Liver (tissue), 9 donors: ENCODE results near the gene ADCK1. TPM values are rescaled to one million over a fixed set of nuclear protein-coding genes. Genes with fewer than 3 reads are reported as not detected.

Source experiments
- DNase-seq: peaks from one replicate; pipeline ENCODE4 v3.0.0-alpha.2; 2017; ENCODE audit warnings: low spot score
- H3K27ac ChIP-seq, 2 donors: one replicate each; pipeline ENCODE4 v1.7.0; 2013; ENCODE audit warnings: inconsistent platforms in 2 of 2, low read length in 2 of 2, control low read depth in 1 of 2, low read depth in 1 of 2, mild to moderate bottlenecking in 1 of 2
- H3K27me3 ChIP-seq, 4 donors: one replicate each; pipeline versions ENCODE4 v1.6.1 to v1.7.0; 2013; ENCODE audit warnings: low read length in 3 of 4, inconsistent platforms in 1 of 4, mild to moderate bottlenecking in 1 of 4, moderate library complexity in 1 of 4; ENCODE audit not compliant: control insufficient read depth in 4 of 4, insufficient read depth in 4 of 4
- H3K36me3 ChIP-seq, 4 donors: one replicate each; pipeline versions ENCODE4 v1.6.1 to v1.7.0; 2013; ENCODE audit warnings: low read length in 3 of 4, mild to moderate bottlenecking in 3 of 4, low read depth in 1 of 4, moderate library complexity in 1 of 4; ENCODE audit not compliant: control insufficient read depth in 4 of 4, insufficient read depth in 3 of 4
- H3K4me1 ChIP-seq, 4 donors: one replicate each; pipeline versions ENCODE4 v1.6.1 to v1.7.0; 2013; ENCODE audit warnings: low read length in 3 of 4, mild to moderate bottlenecking in 3 of 4, moderate library complexity in 1 of 4; ENCODE audit not compliant: control insufficient read depth in 4 of 4, insufficient read depth in 4 of 4
- H3K4me3 ChIP-seq, 3 donors: one replicate each; pipeline versions ENCODE4 v1.6.1 to v1.7.0; 2013; ENCODE audit warnings: low read length in 3 of 3, control low read depth in 1 of 3, low read depth in 1 of 3, mild to moderate bottlenecking in 1 of 3
- H3K9ac ChIP-seq, 2 donors: one replicate each; pipeline ENCODE4 v1.7.0; 2013; ENCODE audit warnings: low read length in 2 of 2, mild to moderate bottlenecking in 2 of 2, moderate library complexity in 2 of 2, control low read depth in 1 of 2, low read depth in 1 of 2
- H3K9me3 ChIP-seq, 4 donors: one replicate each; pipeline versions ENCODE4 v1.6.1 to v1.7.0; 2013; ENCODE audit warnings: low read length in 3 of 4; ENCODE audit not compliant: control insufficient read depth in 4 of 4
- ATF3 ChIP-seq: IDR thresholded peaks from 2 replicates; pipeline ENCODE4 v1.6.1; 2016; ENCODE audit warnings: antibody characterized with exemption
- CTCF ChIP-seq: fragments of 150-350 bp; IDR thresholded peaks from 2 replicates; pipeline ENCODE4 v1.5.1; 2017; ENCODE audit warnings: improper control_type of control experiment, low read depth, low read length; ENCODE audit not compliant: missing input control
- EGR1 ChIP-seq, 2 donors: IDR thresholded peaks; 2 replicates each; pipeline ENCODE4 v1.6.1; 2016 to 2018; ENCODE audit warnings: antibody characterized with exemption in 2 of 2, low read depth in 2 of 2
- FOXA1 ChIP-seq: IDR thresholded peaks from 2 replicates; pipeline ENCODE4 v1.6.1; 2016; ENCODE audit warnings: antibody characterized with exemption
- FOXA2 ChIP-seq: IDR thresholded peaks from 2 replicates; pipeline ENCODE4 v1.6.1; 2016; ENCODE audit warnings: antibody characterized with exemption
- GABPA ChIP-seq, 2 donors: IDR thresholded peaks in 1 of 2; conservative IDR thresholded peaks in 1 of 2; 2 replicates each; pipeline ENCODE4 v1.6.1; 2016; ENCODE audit warnings: antibody characterized with exemption in 2 of 2, mild to moderate bottlenecking in 1 of 2, moderate library complexity in 1 of 2
- JUND ChIP-seq, 2 donors: IDR thresholded peaks; 2 replicates each; pipeline ENCODE4 v1.6.1; 2016; ENCODE audit warnings: antibody characterized with exemption in 2 of 2
- MAX ChIP-seq: IDR thresholded peaks from 2 replicates; pipeline ENCODE4 v1.6.1; 2016; ENCODE audit warnings: antibody characterized with exemption
- NR2F2 ChIP-seq: IDR thresholded peaks from 2 replicates; pipeline ENCODE4 v1.6.1; 2016; ENCODE audit warnings: antibody characterized with exemption
- RAD21 ChIP-seq, 2 donors: IDR thresholded peaks; 2 replicates each; pipeline ENCODE4 v1.6.1; 2016; ENCODE audit warnings: antibody characterized with exemption in 2 of 2, mild to moderate bottlenecking in 2 of 2
- REST ChIP-seq: IDR thresholded peaks from 2 replicates; pipeline ENCODE4 v1.6.1; 2016; ENCODE audit warnings: antibody characterized with exemption, mild to moderate bottlenecking
- RXRA ChIP-seq, 2 donors: IDR thresholded peaks; 2 replicates each; pipeline ENCODE4 v1.6.1; 2017 to 2018; ENCODE audit warnings: antibody characterized with exemption in 2 of 2, mild to moderate bottlenecking in 1 of 2
- SP1 ChIP-seq: IDR thresholded peaks from 2 replicates; pipeline ENCODE4 v1.6.1; 2018; ENCODE audit warnings: antibody characterized with exemption, mild to moderate bottlenecking
- TAF1 ChIP-seq: conservative IDR thresholded peaks from 2 replicates; pipeline ENCODE4 v1.6.1; 2016; ENCODE audit warnings: antibody characterized with exemption, mild to moderate bottlenecking
- YY1 ChIP-seq: IDR thresholded peaks from 2 replicates; pipeline ENCODE4 v1.6.1; 2016; ENCODE audit warnings: antibody characterized with exemption, mild to moderate bottlenecking
- ZBTB33 ChIP-seq: IDR thresholded peaks from 2 replicates; pipeline ENCODE4 v1.6.1; 2016; ENCODE audit warnings: antibody characterized with exemption
- WGBS: extraction: QIAGEN DNeasy Blood & Tissue Kit; methylation state at CpG from one replicate; pipeline ENCODE4 v1.1.7; 2013; 5-methylcytosine and 5-hydroxymethylcytosine counted together
- polyA plus RNA-seq, 2 donors: library from polyadenylated mRNA; stranded (reverse) in 1 of 2; unstranded in 1 of 2; fragments of 200-250 nt in 1 of 2; fragments of >200 nt in 1 of 2; fragmentation: Nextera tagmentation in 1 of 2; extraction: Ambion mirVana in 1 of 2; gene quantifications; one replicate each; pipeline versions ENCODE4 v1.2.1 to v1.2.3, GENCODE V29; 2013 to 2015
- total RNA-seq, 2 donors: library from RNA; depleted of rRNA; stranded (reverse); fragments of >200 nt; gene quantifications; one replicate each; pipeline ENCODE4 v1.2.3, GENCODE V29; 2014
- donor health status: healthy.
- donor health status: healthy.
- donor health status: healthy.
- donor health status: healthy.
- donor health status: healthy.

ADCK1 gene
- total and polyA plus RNA-seq, 4 donors, result 4.0 to 4.9 (median 4.4) TPM

GRCh38 chr14:77967110-77967509, 167.2 kb downstream of the ADCK1 start:
- peaks cover 0 to 4% (median 0%) of the 10 kb centered on the region in 4 donors for H3K27me3 ChIP-seq
- no peaks in the 10 kb centered on the region for H3K9me3 ChIP-seq
- TF ChIP-seq REST, result no peak
- no peak for TF ChIP-seq MAX
- no peak for TF ChIP-seq GABPA (IDR thresholded peaks at IDR 0.05 in 1 of 2, conservative IDR thresholded peaks at IDR 0.05 in 1 of 2)
- no peak for TF ChIP-seq NR2F2
- TF ChIP-seq RAD21 (IDR thresholded peaks at IDR 0.05), result no peak
- no peak for TF ChIP-seq RXRA (IDR thresholded peaks at IDR 0.05)
- TF ChIP-seq ATF3, result no peak
- no peak for TF ChIP-seq FOXA1
- no peak for TF ChIP-seq TAF1
- TF ChIP-seq JUND (IDR thresholded peaks at IDR 0.05), result no peak
- no peak for TF ChIP-seq SP1
- TF ChIP-seq EGR1 (IDR thresholded peaks at IDR 0.05; ENCODE audit: low read depth in 2 of 2), result no peak
- no peak for TF ChIP-seq ZBTB33
- no peak for TF ChIP-seq FOXA2
- TF ChIP-seq CTCF, result no peak
- TF ChIP-seq YY1, result no peak
- no peak overlapping the region for H3K4me3 ChIP-seq
- no peak for DNase-seq
- WGBS, result 95% methylated on average over 1 of the region's 1 CpG
- no peaks in the 10 kb centered on the region for H3K36me3 ChIP-seq
- no peak overlapping the region for H3K9ac ChIP-seq
- no peak overlapping the region for H3K27ac ChIP-seq
- H3K4me1 ChIP-seq, result peaks cover 0 to 8% (median 4%) of the 10 kb centered on the region in 4 donors

GRCh38 chr14:77970646-77971045, 170.7 kb downstream of the ADCK1 start:
- no peak overlapping the region for H3K27ac ChIP-seq
- TF ChIP-seq JUND (IDR thresholded peaks at IDR 0.05), result no peak
- H3K36me3 ChIP-seq, result no peaks in the 10 kb centered on the region
- 76% methylated on average over 3 of the region's 3 CpGs for WGBS
- H3K9ac ChIP-seq, result no peak overlapping the region
- peaks cover 0 to 4% (median 0%) of the 10 kb centered on the region in 4 donors for H3K27me3 ChIP-seq
- no peaks in the 10 kb centered on the region for H3K9me3 ChIP-seq
- no peak for DNase-seq
- H3K4me1 ChIP-seq, result peaks cover 0 to 6% (median 3%) of the 10 kb centered on the region in 4 donors
- H3K4me3 ChIP-seq, result no peak overlapping the region
